ENCODE data around the gene FAM124A.
"Not testable (repeated sequence)": the region's sequence is repeated elsewhere in the genome, so short reads cannot be mapped to it uniquely, and the experiment has no call there.

- not testable (repeated sequence) for TF ChIP-seq CTCF (IDR thresholded peaks at IDR 0.05; ENCODE audit: control extremely low read depth in 1 of 3, insufficient read depth in 1 of 3, low read depth in 1 of 3, low read length in 3 of 3); POLR2AphosphoS5 (IDR thresholded peaks at IDR 0.05; ENCODE audit: low read depth, low read length); HDAC6 (IDR thresholded peaks at IDR 0.05; ENCODE audit: low read depth, low read length); EP300 (IDR thresholded peaks at IDR 0.05; ENCODE audit: borderline replicate concordance in 1 of 2, low read depth in 2 of 2, low read length in 2 of 2); EZH2 (IDR thresholded peaks at IDR 0.05; ENCODE audit: low read depth, low read length, severe bottlenecking); POLR2A (IDR thresholded peaks at IDR 0.05; ENCODE audit: control extremely low read depth in 1 of 2, low read depth in 2 of 2, low read length in 2 of 2); BRCA1 (IDR thresholded peaks at IDR 0.05; ENCODE audit: low read depth, low read length); GTF2F1 (IDR thresholded peaks at IDR 0.05; ENCODE audit: borderline replicate concordance, low read depth, low read length); RAD21 (IDR thresholded peaks at IDR 0.05 in 1 of 2, conservative IDR thresholded peaks at IDR 0.05 in 1 of 2; ENCODE audit: low read depth in 2 of 2, low read length in 2 of 2); MAX (IDR thresholded peaks at IDR 0.05); KDM4A (IDR thresholded peaks at IDR 0.05; ENCODE audit: low read depth, low read length, severe bottlenecking)
Measured at GRCh38 chr13:51288254-51288653, 66.1 kb downstream of the FAM124A start.

Measured in H1 (cell line).